ENCODE results near the gene FSHB.
A peak's percentile ranks its signal among the peaks of the same experiment; 100 is the strongest.
"Not testable (repeated sequence)": the region's sequence is repeated elsewhere in the genome, so short reads cannot be mapped to it uniquely, and the experiment has no call there.

The FSHB gene

DNA sequence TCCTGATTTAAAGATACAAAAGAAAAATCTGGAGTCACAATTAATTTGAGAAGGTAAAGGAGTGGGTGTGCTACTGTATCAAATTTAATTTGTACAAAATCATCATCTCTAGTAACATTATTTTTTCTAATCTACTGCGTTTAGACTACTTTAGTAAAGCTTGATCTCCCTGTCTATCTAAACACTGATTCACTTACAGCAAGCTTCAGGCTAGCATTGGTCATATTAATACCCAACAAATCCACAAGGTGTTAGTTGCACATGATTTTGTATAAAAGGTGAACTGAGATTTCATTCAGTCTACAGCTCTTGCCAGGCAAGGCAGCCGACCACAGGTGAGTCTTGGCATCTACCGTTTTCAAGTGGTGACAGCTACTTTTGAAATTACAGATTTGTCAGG lies at the start of gene FSHB:
TSS of gene FSHB (plus strand) at position 301 of the 400 bp plus-strand sequence. CDS start 889 bp downstream, outside the sequence.
- no peak for DNase-seq

- no peak for DNase-seq
Measured at GRCh38 chr11:30186748-30187147, 44.1 kb upstream of the FSHB start.

DNA sequence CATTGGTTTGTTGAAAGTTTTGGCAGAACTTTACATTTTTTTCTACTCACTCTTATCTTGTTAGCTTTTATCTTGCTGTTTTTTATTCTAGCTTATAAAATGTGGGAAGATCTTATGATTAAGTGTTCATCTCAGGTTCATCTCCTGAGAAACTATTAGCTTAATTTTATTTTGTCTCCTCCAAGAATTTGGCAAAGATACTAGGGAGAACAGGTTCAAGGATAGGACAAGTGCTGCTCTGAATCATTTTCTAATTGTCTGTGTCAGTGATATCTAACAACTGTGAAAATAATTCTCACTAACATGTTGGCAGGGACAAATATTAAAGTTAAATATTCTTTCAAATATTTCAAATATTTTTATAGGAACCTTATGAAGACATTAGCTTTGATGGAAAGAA lies 38.2 kb upstream of the FSHB start:
- DNase-seq, result no peak

- peak; percentile 38 for DNase-seq
Measured at GRCh38 chr11:30196400-30197206, 34.2 kb upstream of the FSHB start.

DNA sequence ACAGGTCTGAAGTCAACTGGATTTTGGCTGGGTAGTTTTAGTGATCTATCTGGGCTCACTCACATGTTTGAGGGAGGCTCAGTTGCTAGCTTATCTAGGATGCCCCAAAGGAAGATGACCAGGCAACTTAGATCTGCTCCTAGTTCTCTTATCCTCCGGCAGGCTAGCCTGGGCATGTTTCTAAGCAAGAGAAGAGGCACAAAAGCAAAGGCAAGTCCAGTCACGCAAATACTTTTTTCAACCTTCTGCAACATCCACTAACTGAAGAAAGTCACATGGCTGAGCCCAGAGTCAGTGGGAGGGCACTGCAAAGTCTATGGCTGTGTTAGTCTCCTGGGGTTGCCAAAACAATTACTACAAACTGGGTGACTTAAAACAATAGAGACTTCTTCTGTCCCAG lies 32.9 kb upstream of the FSHB start:
- DNase-seq, result no peak

GRCh38 chr11:30202989-30203388 lies 27.8 kb upstream of the FSHB start:
- DNase-seq, result not testable (repeated sequence)

GRCh38 chr11:30203850-30204249 lies 27.0 kb upstream of the FSHB start:
- no peak for DNase-seq

- no peak for DNase-seq
Measured at GRCh38 chr11:30206249-30206996, 24.4 kb upstream of the FSHB start.

- no peak for DNase-seq
Measured at GRCh38 chr11:30210357-30210756, 20.5 kb upstream of the FSHB start.

DNA sequence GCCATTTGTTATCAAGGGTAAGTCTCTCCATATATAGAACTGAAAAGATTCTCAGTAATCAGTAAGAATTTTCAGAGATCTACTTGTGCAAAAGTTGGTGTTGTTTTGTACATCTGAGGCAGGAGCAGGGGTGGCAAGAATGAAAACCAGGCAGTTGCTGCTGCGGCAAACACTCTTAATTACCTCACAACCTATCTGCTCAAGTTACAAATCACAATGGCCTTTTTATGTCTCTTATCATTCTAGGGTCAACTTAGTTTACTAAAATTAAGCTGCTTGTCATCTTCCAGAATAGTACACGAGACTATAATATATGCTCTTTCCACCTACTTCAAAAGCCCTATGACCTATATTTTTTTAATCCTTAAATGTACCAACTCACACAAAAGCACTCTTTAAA lies 14.3 kb upstream of the FSHB start:
- DNase-seq, result no peak

GRCh38 chr11:30218278-30218677 lies 12.5 kb upstream of the FSHB start:
- no peak for DNase-seq

DNA sequence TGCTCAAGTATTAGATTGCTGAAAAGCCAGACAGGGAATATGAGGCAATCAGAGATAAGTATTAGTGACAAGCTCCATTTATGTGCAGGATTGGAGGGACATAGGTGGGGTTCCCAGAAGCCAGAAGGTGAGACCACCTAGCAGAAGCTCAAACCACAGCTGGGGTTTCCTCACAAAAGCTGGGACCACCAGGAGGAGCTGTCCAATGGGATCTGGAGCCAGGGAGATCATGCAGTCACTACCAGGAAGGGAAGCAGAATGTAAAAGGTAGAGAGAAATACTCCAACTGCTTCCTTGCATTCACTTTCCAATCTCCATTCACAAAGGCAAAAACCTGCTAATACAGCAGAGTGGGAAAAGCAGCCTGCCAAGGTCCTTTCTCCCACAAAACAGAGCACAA lies 5.2 kb upstream of the FSHB start:
- DNase-seq, result no peak

DNA sequence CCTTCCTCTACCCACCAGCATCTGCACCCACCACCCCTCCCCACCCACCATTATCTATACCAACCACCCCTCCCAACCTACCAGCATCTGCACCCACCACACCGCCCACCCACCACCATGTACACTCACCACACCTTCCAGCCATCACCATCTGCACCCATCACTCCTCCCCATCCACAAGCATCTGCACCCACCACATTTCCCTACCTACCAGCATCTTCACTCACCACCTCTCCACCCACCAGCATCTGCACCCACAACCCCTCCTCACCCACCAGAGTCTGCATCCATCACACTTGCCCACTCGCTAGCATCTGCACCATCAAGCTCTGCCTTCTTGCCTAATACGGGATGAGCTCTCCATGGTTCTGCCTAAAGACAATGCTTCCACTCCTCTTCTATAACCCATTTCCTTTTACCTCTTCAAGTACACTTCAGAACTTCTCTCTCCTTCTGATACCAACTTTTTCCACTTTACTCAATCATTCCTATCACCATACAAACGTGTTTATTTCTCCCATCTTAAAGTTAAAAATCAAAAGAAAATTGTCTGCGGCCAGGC lies 2.4 kb upstream of the FSHB start:
- no peak for DNase-seq

- DNase-seq, result no peak
Measured at GRCh38 chr11:30239025-30239424, 8.2 kb downstream of the FSHB start.

GRCh38 chr11:30244265-30244664 lies 13.5 kb downstream of the FSHB start:
- no peak for DNase-seq

GRCh38 chr11:30245621-30246020 lies 14.8 kb downstream of the FSHB start:
- no peak for DNase-seq

DNA sequence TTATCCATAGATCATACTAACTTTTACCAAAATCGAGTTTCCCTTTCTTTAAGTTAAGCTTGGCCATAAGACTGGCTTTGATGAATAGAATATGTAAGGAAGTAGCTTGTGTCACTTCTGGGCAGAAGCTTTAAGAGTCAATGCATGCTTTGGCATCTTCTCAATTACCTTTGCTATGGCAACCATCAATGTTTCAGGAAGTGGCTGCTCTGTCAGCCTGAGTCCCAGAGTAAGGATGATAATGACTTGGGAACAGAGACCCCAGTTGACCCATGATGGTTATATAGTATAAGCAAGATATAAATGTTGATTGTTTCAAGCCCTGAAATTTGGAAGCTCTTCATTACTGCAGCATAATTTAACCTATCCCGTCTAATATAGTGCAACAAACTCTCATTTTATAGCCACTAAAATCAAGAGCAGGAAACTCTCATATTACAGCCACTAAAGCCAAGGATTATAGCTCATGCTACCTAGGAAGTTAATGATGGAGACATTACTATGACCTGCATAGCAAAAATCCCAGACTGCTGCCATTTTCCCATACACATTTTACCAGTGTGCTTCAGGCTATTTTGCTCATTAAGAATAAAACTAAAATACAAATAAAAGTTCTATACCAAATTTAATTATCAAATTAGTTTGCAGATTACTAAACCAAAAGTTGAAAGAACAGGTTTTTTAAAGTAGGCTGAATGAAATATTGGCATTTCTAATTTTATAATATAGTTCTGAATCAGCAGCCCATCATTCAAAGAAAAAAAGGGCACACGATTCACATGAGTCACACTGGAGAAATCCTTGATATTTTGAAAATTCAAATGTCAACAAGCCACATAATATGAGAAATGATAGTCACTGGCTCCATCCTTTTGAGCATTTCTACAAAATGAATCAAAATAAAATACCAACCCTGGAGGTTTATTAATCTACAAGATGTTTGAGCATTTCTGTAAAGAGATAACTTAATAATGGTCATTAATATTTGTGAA lies 23.8 kb downstream of the FSHB start:
- no peak for DNase-seq

- no peak for DNase-seq
Measured at GRCh38 chr11:30255637-30256036, 24.8 kb downstream of the FSHB start.

DNA sequence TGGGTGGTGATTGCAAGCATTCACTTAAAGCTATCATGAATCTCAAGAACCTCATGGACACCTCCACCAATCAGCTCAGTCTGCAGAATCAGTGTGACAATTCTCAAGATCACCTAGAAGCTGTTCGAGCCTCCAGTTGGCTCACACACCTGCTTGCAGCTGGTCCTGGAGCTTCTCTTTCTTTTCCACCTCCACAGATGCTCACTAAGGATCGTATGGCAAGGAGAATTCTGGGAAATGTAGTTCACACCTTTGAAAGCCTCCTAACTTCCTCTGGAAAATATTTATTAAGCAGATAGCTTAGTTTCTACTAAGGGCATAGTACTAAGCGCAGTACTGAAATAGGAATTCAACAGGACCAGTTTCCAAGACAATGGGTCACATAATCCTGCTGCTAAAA lies 26.2 kb downstream of the FSHB start:
- no peak for DNase-seq

GRCh38 chr11:30258679-30259078 lies 27.9 kb downstream of the FSHB start:
- no peak for DNase-seq

DNA sequence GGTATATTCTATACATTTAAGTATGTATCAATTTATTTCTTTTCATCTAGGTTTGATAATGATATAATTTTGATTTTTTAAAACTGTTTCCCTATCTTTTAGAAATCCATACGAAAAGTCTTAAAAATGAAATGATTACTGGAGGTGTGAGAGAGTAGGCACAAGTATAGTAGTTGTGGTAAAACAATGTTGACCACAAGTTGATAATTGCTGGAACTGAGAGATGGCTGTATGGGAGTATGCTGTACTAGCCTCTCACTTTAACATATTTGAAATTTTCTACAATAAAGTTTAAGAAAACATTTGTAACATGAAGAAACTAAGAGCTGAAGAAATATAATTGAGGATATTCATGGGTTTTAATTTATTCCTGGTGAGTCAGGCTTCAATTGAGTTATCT lies 30.0 kb downstream of the FSHB start:
- DNase-seq, result no peak

DNA sequence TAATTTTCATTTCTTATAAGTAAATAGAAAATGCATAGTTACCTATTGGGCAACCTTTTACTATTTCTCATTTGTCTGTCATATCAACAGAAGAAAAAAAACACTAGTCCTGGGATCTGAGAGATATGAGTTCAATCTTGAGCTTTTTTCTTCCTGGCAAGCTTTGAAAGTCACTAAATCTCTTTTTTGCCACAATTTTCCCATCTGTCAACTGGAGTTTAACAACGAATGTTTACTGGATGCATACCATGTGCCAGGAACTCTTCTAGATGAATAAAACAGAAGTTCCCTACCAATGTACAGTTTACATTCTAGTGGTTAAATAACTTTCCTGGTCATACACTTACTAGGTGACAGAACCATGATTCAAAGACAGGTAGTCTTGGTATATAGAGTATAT lies 31.0 kb downstream of the FSHB start:
- DNase-seq, result no peak

DNA sequence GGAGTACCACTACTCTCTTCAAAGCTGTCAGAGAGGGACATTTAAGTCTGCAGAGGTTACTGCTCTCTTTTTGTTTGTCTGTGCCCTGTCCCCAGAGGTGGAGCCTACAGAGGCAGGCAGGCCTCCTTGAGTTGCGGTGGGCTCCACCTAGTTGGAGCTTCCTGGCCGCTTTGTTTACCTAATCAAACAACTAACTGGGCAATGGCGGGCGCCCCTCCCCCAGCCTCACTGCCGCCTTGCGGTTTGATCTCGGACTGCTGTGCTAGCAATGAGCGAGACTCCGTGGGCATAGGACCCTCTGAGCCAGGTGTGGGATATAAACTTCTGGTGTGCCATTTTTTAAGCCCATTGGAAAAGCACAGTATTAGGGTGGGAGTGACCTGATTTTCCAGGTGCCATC lies 37.8 kb downstream of the FSHB start:
- not testable (repeated sequence) for DNase-seq

All from activated CD4-positive, alpha-beta T cell treated with anti-CD3 and anti-CD28 coated beads, Interleukin-10, Interleukin-2, amounts not matched to agents 100 ng/mL and 50 ng/mL, durations not matched to agents 16 hours and 8 hours (primary cell).